Left ventricle myocardium inferior (tissue), 1 donor: Measurements from ENCODE around the gene COX6A2. TPM values are rescaled to one million over a fixed set of nuclear protein-coding genes. Genes with fewer than 3 reads are reported as not detected.

Experiments used
- DNase-seq: peaks from one replicate; pipeline ENCODE4 v3.0.0-alpha.2; 2020
- H3K27ac ChIP-seq: fragments of 200-600 bp; replicated peaks from 2 replicates; pipeline ENCODE4 v1.8.0; 2021
- H3K27me3 ChIP-seq: fragments of 200-600 bp; 2 replicates; pipeline ENCODE4 v1.8.0; 2021; ENCODE audit warnings: low read depth
- H3K36me3 ChIP-seq: fragments of 200-600 bp; 2 replicates; pipeline ENCODE4 v1.8.0; 2021
- H3K4me1 ChIP-seq: fragments of 200-600 bp; 2 replicates; pipeline ENCODE4 v1.8.0; 2021
- H3K4me3 ChIP-seq: fragments of 200-600 bp; 2 replicates; pipeline ENCODE4 v1.8.0; 2021; ENCODE audit warnings: mild to moderate bottlenecking, moderate library complexity
- H3K9me3 ChIP-seq: fragments of 200-600 bp; replicated peaks from 2 replicates; pipeline ENCODE4 v1.8.0; 2021
- CTCF ChIP-seq: fragments of 200-600 bp; IDR thresholded peaks from 2 replicates; pipeline ENCODE4 v1.8.0; 2021; ENCODE audit warnings: antibody characterized with exemption, mild to moderate bottlenecking, borderline replicate concordance
- intact Hi-C: fragments of 100-400 bp; cut with micrococcal nuclease; formaldehyde crosslinking; loops from one replicate; pipeline ENCODE4 v1.11.0; 2022
- total RNA-seq: library from RNA; stranded (reverse); fragmentation: NEBNext Ultra II Directional; extraction: Animal tissue kit (Norgen Biotek cat#: 25700); gene quantifications from one replicate; pipeline ENCODE4 v1.2.1, GENCODE V29; 2021
- donor health status: DM: no; HTN: yes; CAD: no; lungs with severe emphysema.

The COX6A2 gene
- total RNA-seq, 1 donor from 2014 or later: 1,568 TPM

DNA sequence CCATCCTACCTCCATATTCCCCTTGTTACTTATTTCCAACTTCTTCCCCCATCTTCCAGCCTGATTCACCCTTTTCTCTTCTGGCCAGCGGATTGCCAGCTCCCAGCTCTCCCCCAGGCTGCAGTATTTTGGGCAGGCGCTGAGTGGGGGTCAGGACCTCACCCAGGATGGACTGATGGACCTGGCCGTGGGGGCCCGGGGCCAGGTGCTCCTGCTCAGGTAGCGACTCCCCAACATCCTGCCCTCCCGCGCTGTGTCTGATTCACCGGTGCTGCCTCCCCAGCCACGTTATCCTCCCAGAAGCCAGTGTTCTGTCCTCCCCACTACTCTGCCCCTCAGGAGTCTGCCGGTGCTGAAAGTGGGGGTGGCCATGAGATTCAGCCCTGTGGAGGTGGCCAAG is 15.4 kb downstream of the COX6A2 start:
- peaks cover 4% of the 10 kb centered on the region for H3K9me3 ChIP-seq
- no peak overlapping the region for H3K27ac ChIP-seq
- H3K27me3 ChIP-seq: peaks cover 37% of the 10 kb centered on the region
- H3K4me3 ChIP-seq: no peak overlapping the region
- intact Hi-C loops: no loop called here
- no peaks in the 10 kb centered on the region for H3K4me1 ChIP-seq
- no peak for TF ChIP-seq CTCF
- no peaks in the 10 kb centered on the region for H3K36me3 ChIP-seq
- DNase-seq: no peak

DNA sequence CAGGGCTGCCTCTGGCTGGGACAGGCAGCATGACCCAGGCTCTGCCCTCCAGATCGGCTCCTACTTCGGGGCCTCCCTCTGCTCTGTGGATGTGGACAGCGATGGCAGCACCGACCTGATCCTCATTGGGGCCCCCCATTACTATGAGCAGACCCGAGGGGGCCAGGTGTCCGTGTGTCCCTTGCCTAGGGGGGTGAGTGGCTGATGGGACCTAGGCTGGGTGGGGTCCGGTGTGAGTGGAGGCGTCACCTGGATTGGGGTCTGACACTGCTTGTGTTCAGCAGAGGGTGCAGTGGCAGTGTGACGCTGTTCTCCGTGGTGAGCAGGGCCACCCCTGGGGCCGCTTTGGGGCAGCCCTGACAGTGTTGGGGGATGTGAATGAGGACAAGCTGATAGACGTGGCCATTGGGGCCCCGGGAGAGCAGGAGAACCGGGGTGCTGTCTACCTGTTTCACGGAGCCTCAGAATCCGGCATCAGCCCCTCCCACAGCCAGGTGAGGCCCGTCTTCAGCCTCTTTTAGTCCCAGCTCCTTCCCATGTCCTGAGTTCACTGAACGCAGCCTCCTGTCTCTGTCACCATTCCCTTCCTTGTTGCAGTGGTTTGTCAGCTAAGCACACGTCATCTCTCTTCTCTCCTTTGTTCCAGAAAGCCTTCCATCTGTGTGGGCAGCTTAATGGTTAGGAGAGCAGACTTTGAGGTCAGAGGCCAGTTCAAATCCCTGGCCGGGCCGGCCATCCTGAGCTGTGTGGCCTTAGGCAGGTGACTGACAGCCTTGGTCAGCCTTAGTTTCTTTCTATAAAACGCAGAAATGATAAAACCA is 16.9 kb downstream of the COX6A2 start:
- H3K27me3 ChIP-seq: peaks cover 37% of the 10 kb centered on the region
- intact Hi-C loops: no loop called here
- TF ChIP-seq CTCF: no peak

GRCh38 chr16:31410082-31410481 is 18.1 kb downstream of the COX6A2 start:
- no peak for TF ChIP-seq CTCF
- DNase-seq: no peak
- Histone ChIP-seq H3K4me1 (no peaks in the 10 kb centered on the region), H3K27me3 (peaks cover 34% of the 10 kb centered on the region), H3K4me3 (no peak overlapping the region), H3K27ac (no peak overlapping the region), H3K36me3 (no peaks in the 10 kb centered on the region), H3K9me3 (no peaks in the 10 kb centered on the region)
- intact Hi-C loops: no loop called here

More for the DNA sequence above, 16.9 kb downstream of the COX6A2 start:
- DNase-seq: no peak
- H3K9me3 ChIP-seq: no peaks in the 10 kb centered on the region
- no peak overlapping the region for H3K27ac ChIP-seq
- no peaks in the 10 kb centered on the region for H3K36me3 ChIP-seq
- H3K4me3 ChIP-seq: no peak overlapping the region
- H3K4me1 ChIP-seq: no peaks in the 10 kb centered on the region

GRCh38 chr16:31409433-31409832 is 18.7 kb downstream of the COX6A2 start:
- Histone ChIP-seq H3K9me3 (no peaks in the 10 kb centered on the region), H3K27me3 (peaks cover 31% of the 10 kb centered on the region), H3K36me3 (no peaks in the 10 kb centered on the region), H3K4me1 (no peaks in the 10 kb centered on the region), H3K27ac (no peak overlapping the region), H3K4me3 (no peak overlapping the region)
- intact Hi-C loops: no loop called here
- TF ChIP-seq CTCF: no peak
- DNase-seq: no peak

DNA sequence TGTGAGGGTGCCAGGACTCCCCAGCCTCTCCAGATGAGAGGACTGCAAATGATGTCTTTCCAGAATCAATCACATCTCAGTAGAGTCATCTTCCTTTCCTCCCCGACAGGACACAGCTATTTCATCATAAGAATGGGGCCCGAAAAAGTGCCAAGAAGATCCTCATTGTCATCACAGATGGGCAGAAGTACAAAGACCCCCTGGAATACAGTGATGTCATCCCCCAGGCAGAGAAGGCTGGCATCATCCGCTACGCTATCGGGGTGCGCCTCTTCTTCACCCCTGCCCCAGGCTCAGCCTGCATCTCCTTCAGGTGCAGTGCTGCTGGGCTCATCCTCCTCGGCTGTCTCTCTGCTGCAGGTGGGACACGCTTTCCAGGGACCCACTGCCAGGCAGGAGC is 20.8 kb downstream of the COX6A2 start:
- intact Hi-C loops: no loop called here

More for the DNA sequence above, 20.8 kb downstream of the COX6A2 start:
- H3K4me3 ChIP-seq: no peak overlapping the region
- H3K27me3 ChIP-seq: peaks cover 29% of the 10 kb centered on the region
- no peak overlapping the region for H3K27ac ChIP-seq
- no peak for TF ChIP-seq CTCF
- DNase-seq: no peak
- H3K4me1 ChIP-seq: no peaks in the 10 kb centered on the region
- no peaks in the 10 kb centered on the region for H3K9me3 ChIP-seq
- no peaks in the 10 kb centered on the region for H3K36me3 ChIP-seq
